Measurements from ENCODE around the gene NR2C1.

- no peak for TF ChIP-seq CTCF (IDR thresholded peaks at IDR 0.05; ENCODE audit: insufficient read depth, low read depth, low read length)
- TF ChIP-seq EZH2 (IDR thresholded peaks at IDR 0.05; ENCODE audit: insufficient read depth, low read length): no peak
Measured at GRCh38 chr12:94971923-94972322, 101.5 kb downstream of the NR2C1 start.

Data from astrocyte (in vitro differentiated cells and primary cell).